ENCODE results near the gene GNA15. TPM values are rescaled to one million over a fixed set of nuclear protein-coding genes. Genes with fewer than 3 reads are reported as not detected.

The GNA15 gene
- total RNA-seq, 3 donors from 2014 or later, result 7.8 to 16.2 (median 8.5) TPM

DNA sequence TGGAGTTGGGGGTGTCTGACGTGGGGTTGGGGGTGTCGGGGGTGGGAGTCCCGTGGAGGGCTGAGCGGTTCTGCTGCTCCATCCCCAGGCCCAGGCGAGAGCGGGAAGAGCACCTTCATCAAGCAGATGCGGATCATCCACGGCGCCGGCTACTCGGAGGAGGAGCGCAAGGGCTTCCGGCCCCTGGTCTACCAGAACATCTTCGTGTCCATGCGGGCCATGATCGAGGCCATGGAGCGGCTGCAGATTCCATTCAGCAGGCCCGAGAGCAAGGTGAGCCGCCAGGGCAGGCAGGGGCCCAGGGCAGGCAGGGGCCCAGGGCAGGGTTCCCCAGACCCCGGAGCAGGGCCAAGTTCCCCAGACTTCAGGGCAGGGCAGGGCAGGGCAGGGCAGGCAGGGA is 12.7 kb downstream of the GNA15 start:
- H3K4me3 ChIP-seq, result no peak overlapping the region
- no peaks in the 10 kb centered on the region for H3K36me3 ChIP-seq
- H3K27me3 ChIP-seq, result no peaks in the 10 kb centered on the region
- no peak overlapping the region for H3K27ac ChIP-seq
- no peak for DNase-seq (ENCODE audit: low spot score in 2 of 2)
- intact Hi-C loops (cut with DNase I; ENCODE audit: low total_unique reads), result no loop called here
- TF ChIP-seq POLR2AphosphoS5 (IDR thresholded peaks at IDR 0.05), result no peak
- TF ChIP-seq, protein P1, sequence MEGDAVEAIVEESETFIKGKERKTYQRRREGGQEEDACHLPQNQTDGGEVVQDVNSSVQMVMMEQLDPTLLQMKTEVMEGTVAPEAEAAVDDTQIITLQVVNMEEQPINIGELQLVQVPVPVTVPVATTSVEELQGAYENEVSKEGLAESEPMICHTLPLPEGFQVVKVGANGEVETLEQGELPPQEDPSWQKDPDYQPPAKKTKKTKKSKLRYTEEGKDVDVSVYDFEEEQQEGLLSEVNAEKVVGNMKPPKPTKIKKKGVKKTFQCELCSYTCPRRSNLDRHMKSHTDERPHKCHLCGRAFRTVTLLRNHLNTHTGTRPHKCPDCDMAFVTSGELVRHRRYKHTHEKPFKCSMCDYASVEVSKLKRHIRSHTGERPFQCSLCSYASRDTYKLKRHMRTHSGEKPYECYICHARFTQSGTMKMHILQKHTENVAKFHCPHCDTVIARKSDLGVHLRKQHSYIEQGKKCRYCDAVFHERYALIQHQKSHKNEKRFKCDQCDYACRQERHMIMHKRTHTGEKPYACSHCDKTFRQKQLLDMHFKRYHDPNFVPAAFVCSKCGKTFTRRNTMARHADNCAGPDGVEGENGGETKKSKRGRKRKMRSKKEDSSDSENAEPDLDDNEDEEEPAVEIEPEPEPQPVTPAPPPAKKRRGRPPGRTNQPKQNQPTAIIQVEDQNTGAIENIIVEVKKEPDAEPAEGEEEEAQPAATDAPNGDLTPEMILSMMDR (IDR thresholded peaks at IDR 0.05), result no peak
- no peak for TF ChIP-seq POLR2A (IDR thresholded peaks at IDR 0.05)
- H3K9me3 ChIP-seq, result no peaks in the 10 kb centered on the region
- no peaks in the 10 kb centered on the region for H3K4me1 ChIP-seq

DNA sequence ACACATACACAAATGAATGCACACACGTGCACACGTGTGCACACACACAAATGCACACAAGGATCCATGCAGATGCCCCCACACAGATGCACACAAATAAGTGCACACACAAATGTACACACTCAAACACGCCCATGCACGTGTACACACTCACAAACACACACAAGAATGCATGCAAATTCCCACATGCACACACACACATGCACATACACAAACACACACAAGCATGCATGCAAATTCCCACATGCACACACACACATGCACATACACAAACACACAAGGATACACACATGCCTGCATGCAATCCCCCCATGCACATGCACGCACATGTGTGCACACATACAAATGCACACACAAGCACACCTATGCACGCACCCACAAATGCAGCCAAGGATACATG is 13.3 kb downstream of the GNA15 start:
- Histone ChIP-seq H3K27me3 (no peaks in the 10 kb centered on the region), H3K27ac (no peak overlapping the region), H3K4me1 (no peaks in the 10 kb centered on the region), H3K9me3 (no peaks in the 10 kb centered on the region), H3K36me3 (no peaks in the 10 kb centered on the region), H3K4me3 (no peak overlapping the region)
- TF ChIP-seq POLR2A (IDR thresholded peaks at IDR 0.05) (no peak), POLR2AphosphoS5 (IDR thresholded peaks at IDR 0.05) (no peak)
- TF ChIP-seq, protein P1 (IDR thresholded peaks at IDR 0.05), result no peak
- DNase-seq (ENCODE audit: low spot score in 2 of 2), result no peak
- intact Hi-C loops (cut with DNase I; ENCODE audit: low total_unique reads), result no loop called here

DNA sequence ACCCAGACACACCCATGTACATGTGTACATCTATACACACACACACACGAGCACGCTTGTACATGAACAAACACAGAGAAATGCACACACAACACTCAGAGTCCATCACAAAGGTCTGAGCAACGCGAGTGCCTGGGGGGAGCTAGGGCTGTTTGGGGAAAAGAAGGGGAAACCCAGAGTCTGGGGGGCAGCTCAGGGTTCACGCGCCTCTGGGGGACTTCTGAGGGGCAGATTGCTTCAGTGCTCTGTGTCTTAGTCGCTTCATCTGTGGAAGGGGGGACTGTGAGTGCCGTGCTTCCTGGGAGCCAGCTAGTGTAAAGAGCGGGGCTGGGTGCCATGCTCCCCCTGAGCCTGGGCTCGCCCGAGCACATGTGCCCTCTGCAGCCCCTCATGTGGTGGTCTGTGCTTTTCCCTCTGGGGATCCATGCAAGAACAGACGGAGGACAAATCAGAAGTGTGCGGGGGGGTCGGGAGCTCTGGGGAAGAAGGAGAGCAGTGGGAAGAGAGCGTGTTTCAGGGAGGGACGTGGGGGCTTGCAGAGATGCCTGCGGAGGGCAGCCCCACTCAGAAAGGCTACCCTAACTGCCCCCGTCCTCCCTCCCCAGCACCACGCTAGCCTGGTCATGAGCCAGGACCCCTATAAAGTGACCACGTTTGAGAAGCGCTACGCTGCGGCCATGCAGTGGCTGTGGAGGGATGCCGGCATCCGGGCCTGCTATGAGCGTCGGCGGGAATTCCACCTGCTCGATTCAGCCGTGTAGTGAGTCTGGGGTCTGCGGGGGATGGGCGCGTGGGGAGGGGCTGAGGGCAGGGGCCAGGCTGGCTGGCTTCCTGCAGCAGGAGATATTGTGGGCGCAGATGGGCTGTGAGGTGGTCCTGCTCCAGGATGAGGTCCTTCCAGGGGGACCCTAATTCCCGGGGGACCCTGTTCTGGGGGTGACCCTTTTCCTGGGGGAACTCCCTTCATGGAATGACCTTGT is 14.0 kb downstream of the GNA15 start:
- no peaks in the 10 kb centered on the region for H3K9me3 ChIP-seq
- no peaks in the 10 kb centered on the region for H3K4me1 ChIP-seq
- H3K27me3 ChIP-seq, result no peaks in the 10 kb centered on the region
- H3K36me3 ChIP-seq, result no peaks in the 10 kb centered on the region
- TF ChIP-seq POLR2A (IDR thresholded peaks at IDR 0.05) (no peak), POLR2AphosphoS5 (IDR thresholded peaks at IDR 0.05) (no peak)
- TF ChIP-seq, protein P1 (IDR thresholded peaks at IDR 0.05), result no peak
- H3K27ac ChIP-seq, result no peak overlapping the region
- no peak for DNase-seq (ENCODE audit: low spot score in 2 of 2)
- intact Hi-C loops (cut with DNase I; ENCODE audit: low total_unique reads), result no loop called here
- no peak overlapping the region for H3K4me3 ChIP-seq

DNA sequence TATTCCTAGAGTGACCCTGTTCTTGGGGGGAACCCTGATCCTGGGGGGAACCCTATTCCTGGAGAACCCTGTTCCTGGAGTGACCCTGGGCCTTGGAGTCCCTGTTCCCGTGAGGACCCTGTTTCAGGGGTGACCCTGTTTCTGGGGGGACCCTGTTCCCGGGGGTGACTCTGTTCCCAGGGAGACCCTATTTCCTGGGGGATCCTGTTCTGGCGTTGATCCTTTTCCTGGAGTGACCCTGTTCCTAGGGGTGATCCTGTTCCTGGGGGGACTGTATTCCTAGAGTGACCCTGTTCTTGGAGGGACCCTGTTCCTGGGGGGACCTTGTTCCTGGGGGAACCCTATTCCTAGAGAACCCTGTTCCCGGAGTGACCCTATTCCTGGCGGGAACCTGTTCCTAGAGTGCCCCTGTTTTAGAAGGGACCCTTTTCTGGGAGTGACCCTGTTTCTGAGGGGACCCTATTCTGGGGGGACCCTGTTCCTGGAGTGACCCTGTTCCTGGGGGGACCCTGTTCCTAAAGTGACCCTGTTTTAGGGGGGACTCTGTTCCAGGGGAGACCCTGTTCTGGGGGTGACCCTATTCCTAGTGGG is 15.0 kb downstream of the GNA15 start:
- TF ChIP-seq, protein P1 (IDR thresholded peaks at IDR 0.05), result no peak
- TF ChIP-seq POLR2AphosphoS5 (IDR thresholded peaks at IDR 0.05) (no peak), POLR2A (IDR thresholded peaks at IDR 0.05) (no peak)
- Histone ChIP-seq H3K27me3 (no peaks in the 10 kb centered on the region), H3K27ac (no peak overlapping the region), H3K4me3 (no peak overlapping the region), H3K36me3 (no peaks in the 10 kb centered on the region), H3K9me3 (no peaks in the 10 kb centered on the region), H3K4me1 (no peaks in the 10 kb centered on the region)
- intact Hi-C loops (cut with DNase I; ENCODE audit: low total_unique reads), result no loop called here
- DNase-seq (ENCODE audit: low spot score in 2 of 2), result no peak

Measured in breast epithelium (tissue), 4 donors.